ENCODE data around the gene BABAM2. TPM values are rescaled to one million over a fixed set of nuclear protein-coding genes. Genes with fewer than 3 reads are reported as not detected.
"Not testable (repeated sequence)": the region's sequence is repeated elsewhere in the genome, so short reads cannot be mapped to it uniquely, and the experiment has no call there.

The BABAM2 gene
- total RNA-seq, 1 donor = 28.5 TPM

GRCh38 chr2:28252311-28252710, 361.8 kb downstream of the BABAM2 start:
- TF ChIP-seq, protein P1, sequence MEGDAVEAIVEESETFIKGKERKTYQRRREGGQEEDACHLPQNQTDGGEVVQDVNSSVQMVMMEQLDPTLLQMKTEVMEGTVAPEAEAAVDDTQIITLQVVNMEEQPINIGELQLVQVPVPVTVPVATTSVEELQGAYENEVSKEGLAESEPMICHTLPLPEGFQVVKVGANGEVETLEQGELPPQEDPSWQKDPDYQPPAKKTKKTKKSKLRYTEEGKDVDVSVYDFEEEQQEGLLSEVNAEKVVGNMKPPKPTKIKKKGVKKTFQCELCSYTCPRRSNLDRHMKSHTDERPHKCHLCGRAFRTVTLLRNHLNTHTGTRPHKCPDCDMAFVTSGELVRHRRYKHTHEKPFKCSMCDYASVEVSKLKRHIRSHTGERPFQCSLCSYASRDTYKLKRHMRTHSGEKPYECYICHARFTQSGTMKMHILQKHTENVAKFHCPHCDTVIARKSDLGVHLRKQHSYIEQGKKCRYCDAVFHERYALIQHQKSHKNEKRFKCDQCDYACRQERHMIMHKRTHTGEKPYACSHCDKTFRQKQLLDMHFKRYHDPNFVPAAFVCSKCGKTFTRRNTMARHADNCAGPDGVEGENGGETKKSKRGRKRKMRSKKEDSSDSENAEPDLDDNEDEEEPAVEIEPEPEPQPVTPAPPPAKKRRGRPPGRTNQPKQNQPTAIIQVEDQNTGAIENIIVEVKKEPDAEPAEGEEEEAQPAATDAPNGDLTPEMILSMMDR (IDR thresholded peaks at IDR 0.05; ENCODE audit: insufficient read depth, low read depth, low read length) = no peak
- no peak overlapping the region for H3K4me3 ChIP-seq (ENCODE audit: low read depth, low read length)
- no peak for DNase-seq (ENCODE audit: low read depth)

DNA sequence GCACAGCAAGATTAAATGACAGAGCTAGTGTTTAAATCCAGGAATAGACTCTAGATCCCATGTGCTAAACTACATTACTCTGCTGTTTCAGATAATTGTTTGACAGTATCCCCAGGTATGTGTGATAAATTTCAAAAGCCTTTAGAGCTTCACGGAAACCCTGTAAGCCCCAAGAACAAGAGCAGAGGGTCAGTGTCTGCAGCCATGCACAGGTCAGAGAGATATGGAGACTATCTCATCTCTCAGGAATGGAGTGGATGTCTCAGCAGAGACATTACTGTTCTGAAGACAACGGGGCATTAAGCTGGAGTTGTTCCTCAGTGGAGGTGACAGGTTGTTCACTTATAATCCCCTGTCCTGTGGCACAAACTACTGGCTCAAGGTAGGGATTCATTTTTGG, 363.0 kb downstream of the BABAM2 start:
- H3K4me3 ChIP-seq (ENCODE audit: low read depth, low read length) = no peak overlapping the region
- no peak for DNase-seq (ENCODE audit: low read depth)
- TF ChIP-seq, protein P1 (IDR thresholded peaks at IDR 0.05; ENCODE audit: insufficient read depth, low read depth, low read length) = no peak

GRCh38 chr2:28255231-28255630, 364.7 kb downstream of the BABAM2 start:
- H3K4me3 ChIP-seq (ENCODE audit: low read depth, low read length); DNase-seq (ENCODE audit: low read depth): not testable (repeated sequence)

GRCh38 chr2:28257182-28257581, 366.7 kb downstream of the BABAM2 start:
- DNase-seq (ENCODE audit: low read depth) = no peak
- TF ChIP-seq, protein P1 (IDR thresholded peaks at IDR 0.05; ENCODE audit: insufficient read depth, low read depth, low read length) = no peak
- no peak overlapping the region for H3K4me3 ChIP-seq (ENCODE audit: low read depth, low read length)

GRCh38 chr2:28259226-28259625, 368.7 kb downstream of the BABAM2 start:
- H3K4me3 ChIP-seq (ENCODE audit: low read depth, low read length); DNase-seq (ENCODE audit: low read depth): not testable (repeated sequence)

- no peak overlapping the region for H3K4me3 ChIP-seq (ENCODE audit: low read depth, low read length)
- no peak for DNase-seq (ENCODE audit: low read depth)
- TF ChIP-seq, protein P1 (IDR thresholded peaks at IDR 0.05; ENCODE audit: insufficient read depth, low read depth, low read length) = no peak
Measured at GRCh38 chr2:28263690-28264089, 373.2 kb downstream of the BABAM2 start.

- DNase-seq (ENCODE audit: low read depth) = no peak
- TF ChIP-seq, protein P1 (IDR thresholded peaks at IDR 0.05; ENCODE audit: insufficient read depth, low read depth, low read length) = no peak
- no peak overlapping the region for H3K4me3 ChIP-seq (ENCODE audit: low read depth, low read length)
Measured at GRCh38 chr2:28267282-28267681, 376.8 kb downstream of the BABAM2 start.

GRCh38 chr2:28268386-28268785, 377.9 kb downstream of the BABAM2 start:
- peak; percentile 69 for DNase-seq (ENCODE audit: low read depth)
- TF ChIP-seq, protein P1 (IDR thresholded peaks at IDR 0.05; ENCODE audit: insufficient read depth, low read depth, low read length) = no peak

More at GRCh38 chr2:28268386-28268785, 377.9 kb downstream of the BABAM2 start:
- peak overlapping the region; percentile 3 for H3K4me3 ChIP-seq (ENCODE audit: low read depth, low read length)
